ENCODE results near the gene LCOR.

Gene LCOR

GRCh38 chr10:96840841-96841518 is 8.9 kb downstream of the LCOR start:
- TF ChIP-seq ZFX (IDR thresholded peaks at IDR 0.05) = no peak
- TF ChIP-seq, protein P1, sequence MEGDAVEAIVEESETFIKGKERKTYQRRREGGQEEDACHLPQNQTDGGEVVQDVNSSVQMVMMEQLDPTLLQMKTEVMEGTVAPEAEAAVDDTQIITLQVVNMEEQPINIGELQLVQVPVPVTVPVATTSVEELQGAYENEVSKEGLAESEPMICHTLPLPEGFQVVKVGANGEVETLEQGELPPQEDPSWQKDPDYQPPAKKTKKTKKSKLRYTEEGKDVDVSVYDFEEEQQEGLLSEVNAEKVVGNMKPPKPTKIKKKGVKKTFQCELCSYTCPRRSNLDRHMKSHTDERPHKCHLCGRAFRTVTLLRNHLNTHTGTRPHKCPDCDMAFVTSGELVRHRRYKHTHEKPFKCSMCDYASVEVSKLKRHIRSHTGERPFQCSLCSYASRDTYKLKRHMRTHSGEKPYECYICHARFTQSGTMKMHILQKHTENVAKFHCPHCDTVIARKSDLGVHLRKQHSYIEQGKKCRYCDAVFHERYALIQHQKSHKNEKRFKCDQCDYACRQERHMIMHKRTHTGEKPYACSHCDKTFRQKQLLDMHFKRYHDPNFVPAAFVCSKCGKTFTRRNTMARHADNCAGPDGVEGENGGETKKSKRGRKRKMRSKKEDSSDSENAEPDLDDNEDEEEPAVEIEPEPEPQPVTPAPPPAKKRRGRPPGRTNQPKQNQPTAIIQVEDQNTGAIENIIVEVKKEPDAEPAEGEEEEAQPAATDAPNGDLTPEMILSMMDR (conservative IDR thresholded peaks at IDR 0.05) = no peak
- H3K27ac ChIP-seq = no peak overlapping the region

DNA sequence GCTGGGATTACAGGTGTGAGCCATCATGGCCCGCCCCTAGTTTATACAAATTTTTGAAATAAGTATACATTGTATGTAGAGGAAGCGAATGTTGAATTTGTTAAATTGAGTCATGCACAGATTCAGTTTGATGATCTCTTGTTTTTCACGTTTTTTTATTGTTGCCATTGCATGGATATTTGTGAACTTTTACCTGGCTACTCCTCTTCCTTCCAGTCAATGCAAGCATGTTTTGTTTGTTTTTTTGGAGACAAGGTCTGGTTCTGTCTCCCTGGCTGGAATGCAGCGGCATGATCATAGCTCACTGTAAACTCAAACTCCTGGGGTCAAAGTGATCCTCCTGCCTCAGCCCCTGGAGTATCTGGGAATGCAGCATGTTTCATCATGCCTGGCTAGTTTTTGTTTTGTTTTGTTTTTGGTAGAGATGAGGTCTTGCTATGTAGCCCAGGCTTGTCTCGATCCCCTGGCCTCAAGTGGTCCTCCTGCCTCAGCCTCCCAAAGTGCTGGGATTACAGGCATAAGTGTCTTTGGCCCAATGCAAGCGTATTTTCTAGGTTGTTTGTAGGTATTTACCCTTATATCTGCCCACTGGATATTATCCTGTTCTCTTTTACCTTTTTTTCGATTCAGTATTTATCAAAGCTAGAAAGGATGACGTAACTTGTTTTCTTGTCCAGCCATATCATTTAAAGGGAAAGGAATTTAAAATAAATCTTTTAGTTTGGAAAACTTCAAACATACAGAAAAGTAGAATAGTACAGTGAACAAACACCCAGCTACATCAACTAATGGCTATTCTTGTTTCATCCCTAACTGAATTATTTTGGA is 11.0 kb downstream of the LCOR start:
- peak overlapping the region; percentile 31; the same call in 1 of the 2 replicates for H3K27ac ChIP-seq
- TF ChIP-seq ZFX (IDR thresholded peaks at IDR 0.05) = no peak
- TF ChIP-seq, protein P1 (conservative IDR thresholded peaks at IDR 0.05) = no peak

- no peak overlapping the region for H3K27ac ChIP-seq
- TF ChIP-seq ZFX (IDR thresholded peaks at IDR 0.05) = no peak
- TF ChIP-seq, protein P1 (conservative IDR thresholded peaks at IDR 0.05) = no peak
Measured at GRCh38 chr10:96843823-96844222, 11.7 kb downstream of the LCOR start.

- H3K27ac ChIP-seq = peak overlapping the region; percentile 72
- no peak for TF ChIP-seq ZFX (IDR thresholded peaks at IDR 0.05)
- TF ChIP-seq, protein P1 (conservative IDR thresholded peaks at IDR 0.05) = no peak
Measured at GRCh38 chr10:96846395-96846794, 14.3 kb downstream of the LCOR start.

DNA sequence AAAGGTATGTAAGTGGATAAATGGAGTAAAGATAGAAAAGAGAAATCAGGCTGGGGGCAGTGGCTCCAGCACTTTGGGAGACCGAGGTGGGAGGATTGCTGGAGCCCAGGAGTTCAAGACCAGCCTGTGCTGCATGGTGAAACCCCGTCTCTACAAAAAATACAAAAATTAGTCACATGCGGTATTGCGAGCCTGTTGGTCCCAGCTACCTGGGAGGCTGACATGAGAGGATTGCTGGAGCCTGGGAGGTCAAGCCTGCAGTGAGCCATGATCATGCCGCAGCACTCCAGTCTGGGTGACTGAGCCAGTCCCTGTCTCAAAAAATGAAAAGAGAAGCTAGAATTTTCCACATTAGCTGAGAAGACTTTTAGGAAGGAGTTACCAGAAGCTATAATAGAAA is 14.8 kb downstream of the LCOR start:
- TF ChIP-seq ZFX (IDR thresholded peaks at IDR 0.05) = no peak
- TF ChIP-seq, protein P1 (conservative IDR thresholded peaks at IDR 0.05) = no peak
- H3K27ac ChIP-seq = peak overlapping the region; percentile 72

DNA sequence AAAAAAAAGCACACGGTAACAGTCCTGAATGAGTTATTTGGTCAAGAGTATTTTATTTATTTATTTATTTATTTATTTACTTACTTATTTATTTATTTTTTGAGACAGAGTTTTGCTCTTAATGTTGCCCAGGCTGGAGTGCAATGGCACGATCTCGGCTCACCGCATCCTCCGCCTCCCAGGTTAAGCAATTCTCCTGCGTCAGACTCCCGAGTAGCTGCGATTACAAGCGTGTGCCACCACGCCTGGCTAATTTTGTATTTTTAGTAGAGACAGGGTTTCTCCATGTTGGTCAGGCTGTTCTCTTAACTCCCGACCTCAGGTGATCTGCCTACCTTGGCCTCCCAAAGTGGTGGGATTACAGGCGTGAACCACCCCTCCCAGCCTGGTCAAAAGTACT is 15.3 kb downstream of the LCOR start:
- H3K27ac ChIP-seq = peak overlapping the region; percentile 72; the same call in 1 of the 2 replicates

- H3K27ac ChIP-seq = no peak overlapping the region
- TF ChIP-seq ZFX (IDR thresholded peaks at IDR 0.05) = no peak
- TF ChIP-seq, protein P1 (conservative IDR thresholded peaks at IDR 0.05) = no peak
Measured at GRCh38 chr10:96850113-96850512, 18.0 kb downstream of the LCOR start.
